ENCODE results near the gene TREH.

Gene TREH

GRCh38 chr11:118622376-118623268, 56.8 kb downstream of the TREH start:
- no peak for TF ChIP-seq CTCF (IDR thresholded peaks at IDR 0.05; ENCODE audit: low read depth, low read length)
- DNase-seq (ENCODE audit: extremely low read depth, low read depth), result no peak

GRCh38 chr11:118621784-118622375, 57.6 kb downstream of the TREH start:
- DNase-seq (ENCODE audit: extremely low read depth, low read depth), result no peak
- TF ChIP-seq CTCF (IDR thresholded peaks at IDR 0.05; ENCODE audit: low read depth, low read length), result no peak

- no peak for DNase-seq (ENCODE audit: extremely low read depth, low read depth)
Observed at GRCh38 chr11:118621071-118621783, 58.2 kb downstream of the TREH start.

GRCh38 chr11:118620529-118621070, 58.9 kb downstream of the TREH start:
- no peak for TF ChIP-seq CTCF (IDR thresholded peaks at IDR 0.05; ENCODE audit: low read depth, low read length)
- DNase-seq (ENCODE audit: extremely low read depth, low read depth), result no peak

More at GRCh38 chr11:118621071-118621783, 58.2 kb downstream of the TREH start:
- no peak for TF ChIP-seq CTCF (IDR thresholded peaks at IDR 0.05; ENCODE audit: low read depth, low read length)

- DNase-seq (ENCODE audit: extremely low read depth, low read depth), result peak; percentile 76
- TF ChIP-seq CTCF (IDR thresholded peaks at IDR 0.05; ENCODE audit: low read depth, low read length), result no peak
Observed at GRCh38 chr11:118619444-118620197, 59.8 kb downstream of the TREH start.

- no peak for TF ChIP-seq CTCF (IDR thresholded peaks at IDR 0.05; ENCODE audit: low read depth, low read length)
- DNase-seq (ENCODE audit: extremely low read depth, low read depth), result no peak
Observed at GRCh38 chr11:118618991-118619375, 60.5 kb downstream of the TREH start.

Measured in AG09319 (cell line).